ENCODE measurements around the gene SLC24A3.

DNA sequence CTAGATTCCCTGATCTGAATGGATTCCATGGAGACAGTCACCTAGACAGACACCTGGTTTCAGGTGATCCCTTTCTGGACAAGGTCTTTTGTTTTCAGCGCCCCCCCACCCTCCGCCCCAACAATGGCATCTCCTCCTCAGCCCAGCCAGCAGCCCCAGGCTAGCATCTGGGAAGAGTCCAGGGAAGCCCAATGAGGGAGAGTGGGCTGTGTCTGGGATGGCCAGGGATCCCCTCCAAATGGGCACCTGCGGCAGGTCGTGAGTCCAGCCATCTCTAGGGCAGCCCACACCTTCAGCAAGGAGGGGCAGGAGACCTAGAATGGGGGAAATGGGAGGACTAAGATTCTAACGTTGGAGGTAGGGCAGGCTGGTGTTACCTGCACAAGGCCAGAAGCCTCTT, 1.2 kb upstream of the SLC24A3 start:
- TF ChIP-seq FOXP2 (optimal IDR thresholded peaks at IDR 0.05; ENCODE audit: control extremely low read depth, extremely low read length, insufficient read depth) = no peak
- no peak for TF ChIP-seq POLR2AphosphoS5 (IDR thresholded peaks at IDR 0.05; ENCODE audit: borderline replicate concordance, low read depth, low read length)
